ENCODE measurements around the gene SYNC.
A peak's percentile ranks its signal among the peaks of the same experiment; 100 is the strongest.

SYNC gene

DNA sequence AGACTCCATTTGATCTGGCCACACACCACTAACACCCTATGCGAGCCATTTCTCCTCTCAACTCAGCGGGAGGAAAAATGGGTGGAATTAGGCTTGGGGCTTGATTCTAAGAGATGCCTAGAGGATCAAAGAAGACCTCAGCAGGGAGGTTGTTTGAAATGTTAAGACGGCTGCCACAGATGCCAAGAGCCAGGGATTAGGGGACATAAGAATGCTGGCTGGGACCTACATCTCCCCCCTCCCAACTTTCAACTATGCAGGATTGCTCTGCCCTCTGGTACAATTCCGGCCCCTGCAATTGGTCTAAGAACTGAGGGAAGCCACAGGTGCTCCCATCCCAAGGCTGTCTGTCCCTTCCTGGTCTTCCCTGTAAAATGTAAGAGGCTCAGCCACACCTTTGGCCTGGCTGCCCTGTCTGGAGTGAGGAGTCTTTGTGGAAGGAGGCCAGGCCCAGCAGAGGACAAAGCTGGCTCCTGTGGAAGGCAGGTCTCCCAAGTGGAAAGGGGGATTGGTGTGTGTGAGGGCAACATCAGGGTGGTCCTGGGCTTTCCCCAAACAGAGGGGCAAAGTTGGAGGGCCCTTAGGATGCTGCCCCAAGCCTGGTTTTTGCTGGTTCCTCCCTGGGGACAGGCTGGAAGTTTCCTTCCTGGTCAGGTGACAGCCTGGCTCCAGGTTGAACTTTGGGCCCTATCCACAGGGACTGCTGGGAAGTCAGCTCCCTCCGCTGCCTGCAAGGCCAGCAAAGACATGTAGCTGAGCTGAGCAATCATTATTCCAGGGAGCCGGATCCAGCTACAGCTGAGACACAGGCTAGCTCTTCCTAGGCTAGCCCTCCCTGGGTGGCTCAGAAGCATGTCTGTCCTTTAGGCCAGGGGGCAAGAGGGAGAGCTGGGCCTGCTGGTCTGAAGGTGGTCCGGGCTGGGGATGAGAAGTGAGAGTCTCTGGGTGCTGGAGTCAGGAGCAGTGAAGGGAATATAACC lies 34.5 kb upstream of the SYNC start:
- no peak for FAIRE-seq
- no peak for DNase-seq (ENCODE audit: insufficient read length, low spot score)
- no peak for TF ChIP-seq POLR2A (IDR thresholded peaks at IDR 0.05; ENCODE audit: low read depth, low read length)

- FAIRE-seq (no peak), DNase-seq (ENCODE audit: insufficient read length, low spot score) (no peak)
- TF ChIP-seq POLR2A (IDR thresholded peaks at IDR 0.05; ENCODE audit: low read depth, low read length): no peak
These were observed 31.2 kb upstream of the SYNC start for GRCh38 chr1:32733582-32734321.

DNA sequence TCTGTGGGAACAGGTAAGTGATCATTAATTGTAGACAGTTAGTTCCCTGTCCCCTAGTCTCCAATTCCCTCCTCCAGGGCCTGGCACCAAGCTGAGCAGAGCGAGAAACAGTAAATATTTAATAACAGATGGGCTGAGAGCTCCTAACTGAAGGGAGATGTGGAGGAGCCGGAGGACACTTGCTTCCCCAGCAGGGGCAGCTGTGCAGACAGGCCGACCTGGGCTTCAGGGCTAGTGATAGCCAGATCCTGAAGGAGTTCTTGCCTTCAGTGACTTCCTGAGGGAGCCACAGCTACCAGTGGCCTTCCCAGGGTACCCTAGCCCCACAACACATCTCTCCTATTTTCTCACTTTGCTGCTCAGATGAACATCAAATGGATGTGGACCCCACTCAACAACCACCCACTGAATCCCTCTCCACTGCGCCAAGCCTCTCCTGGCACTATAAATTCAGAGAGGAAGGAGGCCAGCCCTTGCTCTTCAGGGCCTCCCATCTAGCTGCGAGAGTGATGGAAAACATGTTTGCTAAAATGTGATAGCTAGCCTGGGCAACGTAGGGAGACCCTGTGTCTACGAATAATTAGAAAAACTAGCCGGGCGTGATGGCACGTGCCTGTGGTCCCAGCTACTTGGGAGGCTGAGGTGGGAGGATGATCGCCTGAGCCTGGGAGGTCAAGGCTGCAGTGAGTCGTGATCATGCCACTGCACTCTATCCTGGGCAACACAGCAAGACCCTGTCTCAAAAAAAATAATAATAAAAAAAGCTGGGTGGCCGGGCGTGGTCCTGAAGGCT lies 26.9 kb upstream of the SYNC start:
- FAIRE-seq: no peak
- TF ChIP-seq POLR2A (IDR thresholded peaks at IDR 0.05; ENCODE audit: low read depth, low read length): no peak
- DNase-seq (ENCODE audit: insufficient read length, low spot score): no peak

DNA sequence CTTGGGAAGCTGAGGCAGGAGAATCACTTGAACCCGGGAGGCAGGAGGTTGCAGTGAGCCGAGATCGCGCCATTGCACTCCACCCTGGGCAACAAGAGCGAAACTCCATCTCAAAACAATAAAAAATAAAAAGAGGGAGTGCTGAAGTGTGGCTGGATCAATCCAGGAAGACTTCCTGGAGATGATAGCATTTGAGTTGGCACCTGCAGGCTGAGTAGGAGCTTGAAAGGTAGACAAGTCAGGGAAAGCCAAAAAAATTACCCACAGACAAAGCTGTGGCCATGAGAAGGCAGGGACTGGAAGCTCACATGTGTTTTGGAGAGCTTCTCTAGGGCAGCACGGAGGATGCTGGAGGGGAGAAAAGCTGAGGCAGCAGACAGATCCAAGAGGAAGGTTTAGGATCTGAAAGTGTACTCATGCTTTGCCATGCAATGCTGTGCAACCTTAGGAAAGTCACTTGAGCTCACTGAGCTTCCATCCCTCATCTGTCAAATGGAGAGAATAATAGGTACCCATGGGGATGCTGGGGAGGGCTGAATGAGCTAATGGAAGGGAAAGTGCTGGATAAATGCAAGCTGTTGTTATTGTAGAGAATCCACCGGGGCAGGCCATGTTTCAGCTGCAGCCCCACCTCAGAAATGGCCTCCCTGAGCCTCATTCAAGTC lies 26.0 kb upstream of the SYNC start:
- DNase-seq (ENCODE audit: insufficient read length, low spot score) (no peak), FAIRE-seq (no peak)
- no peak for TF ChIP-seq POLR2A (IDR thresholded peaks at IDR 0.05; ENCODE audit: low read depth, low read length)

DNA sequence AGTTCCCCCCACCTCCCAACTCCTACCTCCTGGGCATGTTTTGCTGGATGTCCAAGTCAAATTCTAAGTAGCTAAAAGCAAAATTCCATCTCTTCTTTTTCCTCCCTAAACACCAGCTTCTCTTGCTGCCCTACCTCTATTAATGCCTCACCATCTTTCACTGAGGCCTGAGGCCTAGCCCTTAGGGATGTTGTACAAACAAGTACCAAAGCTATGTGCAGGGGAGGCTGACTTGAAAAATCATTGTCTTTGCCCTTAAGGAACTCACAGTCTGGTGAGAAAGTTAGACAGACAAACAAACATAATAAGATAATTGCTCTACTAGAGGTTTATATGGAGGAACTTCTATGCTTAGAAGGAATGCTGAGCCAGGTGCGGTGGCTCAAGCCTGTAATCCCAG lies 25.3 kb upstream of the SYNC start:
- DNase-seq (ENCODE audit: insufficient read length, low spot score) (no peak), FAIRE-seq (no peak)
- TF ChIP-seq POLR2A (IDR thresholded peaks at IDR 0.05; ENCODE audit: low read depth, low read length): no peak

- no peak for TF ChIP-seq POLR2A (IDR thresholded peaks at IDR 0.05; ENCODE audit: low read depth, low read length)
- no peak for FAIRE-seq
- no peak for DNase-seq (ENCODE audit: insufficient read length, low spot score)
These were observed 23.0 kb upstream of the SYNC start for GRCh38 chr1:32725615-32725982.

DNA sequence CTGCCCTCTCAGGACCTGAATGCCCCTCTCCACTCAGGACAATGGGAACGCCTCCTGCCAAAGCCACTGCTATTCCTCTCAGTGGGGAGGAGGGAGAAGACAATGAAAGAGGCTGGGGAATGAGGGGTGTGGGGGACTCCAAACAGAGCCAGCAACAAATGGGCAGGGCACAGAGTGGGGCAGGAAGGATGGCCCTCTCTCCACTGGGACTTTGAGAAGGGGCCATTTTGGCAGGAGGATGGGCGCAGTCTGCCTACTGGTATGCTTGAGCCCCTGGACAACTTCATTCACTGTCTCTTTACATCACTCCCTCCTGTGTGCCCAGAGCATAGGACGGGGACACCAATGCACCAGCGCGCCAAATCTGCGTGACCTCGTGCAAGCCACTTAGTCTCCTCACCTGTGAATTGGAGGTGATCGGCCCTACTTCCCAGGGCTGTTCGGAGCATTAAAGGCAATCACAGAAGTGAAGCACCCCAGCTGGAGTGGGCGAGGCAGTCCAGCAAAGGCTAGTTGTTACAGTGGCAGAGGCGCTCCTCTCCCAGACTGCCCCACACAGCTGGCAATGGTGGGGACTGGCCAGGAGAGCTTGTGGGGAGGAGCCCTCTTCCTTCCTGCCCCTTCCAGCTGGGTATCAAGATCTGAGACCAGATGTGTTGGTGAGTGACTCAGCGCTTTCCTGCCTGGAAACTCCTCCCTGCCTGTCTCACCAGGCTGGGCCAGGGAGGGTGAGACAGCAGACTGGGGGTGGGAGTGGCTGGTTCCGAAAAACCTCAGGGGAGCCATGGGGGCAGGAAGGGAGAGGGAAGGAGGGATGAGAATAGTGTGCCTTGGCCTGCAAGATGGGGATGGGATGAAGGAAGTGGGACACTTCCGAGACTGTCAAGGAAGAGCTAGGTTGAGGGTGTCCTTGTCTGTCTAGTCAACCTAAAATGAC lies 22.4 kb upstream of the SYNC start:
- DNase-seq (ENCODE audit: insufficient read length, low spot score): peak; percentile 93
- FAIRE-seq: peak; percentile 91
- TF ChIP-seq POLR2A (IDR thresholded peaks at IDR 0.05; ENCODE audit: low read depth, low read length): no peak

GRCh38 chr1:32719681-32720275 lies 17.2 kb upstream of the SYNC start:
- FAIRE-seq (no peak), DNase-seq (ENCODE audit: insufficient read length, low spot score) (no peak)
- no peak for TF ChIP-seq POLR2A (IDR thresholded peaks at IDR 0.05; ENCODE audit: low read depth, low read length)

GRCh38 chr1:32718527-32718926 lies 16.0 kb upstream of the SYNC start:
- no peak for TF ChIP-seq POLR2A (IDR thresholded peaks at IDR 0.05; ENCODE audit: low read depth, low read length)
- DNase-seq (ENCODE audit: insufficient read length, low spot score) (no peak), FAIRE-seq (no peak)

- DNase-seq (ENCODE audit: insufficient read length, low spot score) (no peak), FAIRE-seq (no peak)
- no peak for TF ChIP-seq POLR2A (IDR thresholded peaks at IDR 0.05; ENCODE audit: low read depth, low read length)
These were observed 15.5 kb upstream of the SYNC start for GRCh38 chr1:32718036-32718435.

GRCh38 chr1:32717503-32717902 lies 14.9 kb upstream of the SYNC start:
- no peak for FAIRE-seq
- DNase-seq (ENCODE audit: insufficient read length, low spot score): no peak
- TF ChIP-seq POLR2A (IDR thresholded peaks at IDR 0.05; ENCODE audit: low read depth, low read length): no peak
